Esophagus muscularis mucosa (tissue), 4 donors: ENCODE data around the gene GDA.

ENCODE experiments used
- CTCF ChIP-seq, 3 experiments: fragments of 200-600 bp in 2 of 3; fragments of 450-650 bp in 1 of 3; sonication (generic) in 2 of 3; IDR thresholded peaks; one replicate each; pipeline ENCODE4 v1.5.1; 2017 to 2019; ENCODE audit warnings: antibody characterized with exemption in 3 of 3, mild to moderate bottlenecking in 2 of 3, moderate library complexity in 1 of 3
- EP300 ChIP-seq: sonication (generic); formaldehyde crosslinking; IDR thresholded peaks from one replicate; pipeline ENCODE4 v1.6.1; 2017; ENCODE audit warnings: antibody characterized with exemption
- POLR2A ChIP-seq: fragments of 450-650 bp; IDR thresholded peaks from one replicate; pipeline ENCODE4 v1.6.1; 2017; ENCODE audit warnings: antibody characterized with exemption, moderate library complexity, mild to moderate bottlenecking, low read depth

GRCh38 chr9:72232778-72233177 is 83.5 kb downstream of the GDA start:
- TF ChIP-seq CTCF (IDR thresholded peaks at IDR 0.05) (no peak), POLR2A (no peak), EP300 (no peak)
